AG08395 (cell line): ENCODE data around the gene C1QTNF12.
"Not testable (repeated sequence)": the region's sequence is repeated elsewhere in the genome, so short reads cannot be mapped to it uniquely, and the experiment has no call there.

Experiments used
- DNase-seq: peaks from one replicate; pipeline ENCODE4 v3.0.0; 2012; ENCODE audit warnings: mixed read lengths, low spot score

The C1QTNF12 gene

DNA sequence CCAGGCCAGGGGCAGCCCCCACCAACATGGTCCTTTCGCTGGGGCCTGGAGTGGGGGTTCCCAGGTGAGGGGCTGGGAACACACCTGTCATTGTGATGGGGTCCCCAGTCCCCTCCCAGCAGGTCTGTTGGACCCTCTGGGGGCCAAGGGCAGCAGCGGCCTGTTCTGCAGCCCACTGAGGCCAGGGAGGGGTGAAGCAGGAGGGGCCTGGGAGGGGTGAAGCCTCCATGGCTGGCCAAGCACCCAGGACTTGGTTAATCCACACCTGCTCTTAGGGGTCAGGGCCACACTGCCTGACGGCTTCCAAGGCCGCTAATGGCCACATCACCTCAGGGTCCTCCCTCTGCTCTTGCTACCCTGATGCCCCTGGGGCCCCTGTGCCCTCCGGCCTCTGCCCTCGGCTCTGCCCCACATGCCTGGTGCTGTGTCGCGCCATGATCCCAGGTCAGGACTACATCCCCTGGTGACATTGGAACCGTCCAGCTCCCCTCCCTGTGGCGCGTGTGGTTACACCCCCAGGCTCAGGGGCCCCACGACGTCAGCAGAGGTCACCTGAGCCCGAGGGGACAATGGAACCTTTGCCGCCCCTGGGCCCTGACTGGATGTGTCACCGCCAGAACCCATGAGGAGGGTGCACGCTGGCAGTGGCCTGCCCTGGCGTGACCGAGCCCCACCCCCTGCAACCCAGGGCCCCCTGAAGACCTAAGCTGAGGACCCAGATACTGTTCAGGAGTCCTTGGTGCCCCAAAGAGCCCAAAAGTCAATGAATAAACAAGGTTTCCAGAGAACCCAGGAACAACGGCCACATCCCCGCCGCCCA lies 47.2 kb downstream of the C1QTNF12 start:
- no peak for DNase-seq

- DNase-seq, result no peak
These were observed 47.9 kb downstream of the C1QTNF12 start for GRCh38 chr1:1198423-1199140.

GRCh38 chr1:1197551-1198422 lies 48.7 kb downstream of the C1QTNF12 start:
- DNase-seq, result no peak

GRCh38 chr1:1197188-1197500 lies 49.4 kb downstream of the C1QTNF12 start:
- DNase-seq, result no peak

GRCh38 chr1:1196431-1197187 lies 49.9 kb downstream of the C1QTNF12 start:
- DNase-seq, result no peak

DNA sequence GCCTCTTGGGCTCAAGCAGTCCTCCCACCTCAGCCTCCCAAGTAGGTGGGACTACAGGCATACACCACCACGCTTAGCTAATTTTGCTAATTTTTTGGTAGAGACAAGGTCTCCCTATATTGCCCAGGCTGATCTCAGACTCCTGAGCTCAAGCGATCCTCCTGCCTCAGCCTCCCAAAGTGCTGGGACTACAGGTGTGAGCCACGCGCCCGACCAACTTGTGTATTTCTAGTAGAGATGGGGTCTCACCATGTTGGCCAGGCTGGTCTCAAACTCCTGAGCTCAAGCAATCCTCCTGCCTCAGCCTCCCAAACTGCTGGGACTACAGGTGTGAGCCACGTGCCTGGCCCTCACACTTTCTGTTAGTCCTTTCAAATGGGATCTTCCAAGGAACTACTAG lies 50.8 kb downstream of the C1QTNF12 start:
- not testable (repeated sequence) for DNase-seq

GRCh38 chr1:1194723-1195122 lies 51.8 kb downstream of the C1QTNF12 start:
- DNase-seq, result no peak
